Cerebellar cortex (tissue), 1 donor: ENCODE results near the gene NLRP2B.
"Not testable (repeated sequence)": the region's sequence is repeated elsewhere in the genome, so short reads cannot be mapped to it uniquely, and the experiment has no call there.

Experiments used
- DNase-seq: peaks from one replicate; pipeline ENCODE4 v3.0.0-alpha.2; 2015; ENCODE audit warnings: low spot score

Gene NLRP2B

DNA sequence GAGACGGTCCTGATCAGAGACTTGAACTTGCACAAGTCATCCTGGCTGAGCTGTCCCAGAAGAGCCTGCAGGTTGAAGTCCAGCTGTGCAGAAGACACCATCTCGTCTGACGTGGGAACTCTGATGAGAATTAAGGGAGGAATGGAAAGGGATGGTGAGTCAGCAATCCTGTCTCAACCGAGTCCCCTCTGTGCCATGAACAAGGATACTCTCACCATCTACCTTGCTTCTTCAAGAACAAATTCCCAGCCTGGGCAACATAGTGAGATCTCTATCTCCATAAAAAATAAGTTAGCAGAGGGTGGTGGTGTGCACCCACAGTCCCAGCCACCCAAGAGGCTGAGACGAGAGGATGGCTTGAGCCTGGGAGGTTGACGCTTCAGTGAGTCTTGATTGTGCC lies at the start of gene NLRP2B:
Gene NLRP2B (minus strand): TSS at position 101 of the 400 bp plus-strand sequence.
- no peak for DNase-seq

DNA sequence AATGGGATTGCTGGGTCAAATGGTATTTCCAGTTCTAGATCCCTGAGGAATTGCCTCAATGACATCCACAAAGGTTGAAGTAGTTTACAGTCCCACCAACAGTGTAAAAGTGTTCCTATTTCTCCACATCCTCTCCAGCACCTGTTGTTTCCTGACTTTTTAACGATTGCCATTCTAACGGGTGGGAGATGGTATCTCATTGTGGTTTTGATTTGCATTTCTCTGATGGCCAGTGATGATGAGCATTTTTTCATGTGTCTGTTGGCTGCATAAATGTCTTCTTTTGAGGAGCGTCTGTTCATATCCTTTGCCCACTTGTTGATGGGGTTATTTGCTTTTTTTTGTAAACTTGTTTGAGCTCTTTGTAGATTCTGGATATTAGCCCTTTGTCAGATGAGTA lies 45.9 kb upstream of the NLRP2B start:
- DNase-seq, result not testable (repeated sequence)

DNA sequence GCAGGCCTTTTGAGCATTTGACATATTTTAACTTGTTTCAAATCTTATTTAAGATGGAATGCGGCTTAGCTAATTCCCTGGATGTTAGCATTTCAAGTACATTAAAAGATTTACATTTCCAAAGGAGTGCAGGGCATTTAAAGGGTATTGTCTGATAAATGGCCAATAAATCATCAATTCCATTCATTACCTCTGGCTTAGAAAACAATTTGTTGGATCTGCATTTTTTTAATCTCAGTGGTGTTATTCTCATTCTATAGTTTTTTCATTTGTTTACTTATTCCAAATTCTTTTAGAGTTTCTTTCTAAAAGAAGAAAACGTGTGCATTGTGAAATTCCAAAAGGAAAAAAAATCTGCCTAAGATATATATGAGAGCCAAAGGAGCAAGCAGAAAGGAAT lies 1.3 kb upstream of the NLRP2B start:
- DNase-seq, result no peak

DNA sequence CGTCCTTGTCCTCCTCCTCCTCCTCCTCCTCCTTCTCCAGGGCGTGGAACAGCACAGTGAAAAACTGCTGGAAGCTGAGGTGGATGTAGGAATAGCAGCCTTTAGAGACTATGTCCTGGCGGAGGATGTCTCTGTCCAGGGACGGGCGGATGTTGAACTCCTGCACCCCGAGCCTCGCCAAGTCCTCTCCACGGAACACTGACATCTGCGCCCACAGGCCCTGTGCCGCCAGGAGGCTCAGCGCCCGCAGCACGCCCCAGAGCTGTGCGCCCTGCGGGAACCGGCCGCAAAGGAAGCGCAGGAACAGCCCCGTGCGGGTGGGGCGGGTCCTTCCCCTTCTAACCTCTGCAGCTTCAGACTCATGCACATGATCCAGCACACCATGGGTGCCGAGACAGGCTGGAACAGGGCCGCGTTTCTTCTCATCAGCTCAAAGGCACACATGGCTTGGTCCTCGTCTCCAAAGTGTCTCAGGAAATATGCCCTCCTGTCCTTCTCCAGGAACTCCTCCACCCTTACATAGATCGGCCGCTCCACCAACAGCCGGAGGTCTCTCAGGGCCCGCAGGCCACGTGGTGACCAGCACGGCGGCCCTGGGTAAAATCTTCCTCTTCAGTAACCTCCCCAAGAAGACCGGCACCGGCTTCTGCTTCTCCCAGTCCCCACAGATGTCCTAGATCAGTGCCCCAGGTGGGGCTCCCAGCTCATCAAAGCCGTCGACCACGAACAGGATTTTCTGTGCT lies 1.2 kb downstream of the NLRP2B start:
- DNase-seq, result no peak

DNA sequence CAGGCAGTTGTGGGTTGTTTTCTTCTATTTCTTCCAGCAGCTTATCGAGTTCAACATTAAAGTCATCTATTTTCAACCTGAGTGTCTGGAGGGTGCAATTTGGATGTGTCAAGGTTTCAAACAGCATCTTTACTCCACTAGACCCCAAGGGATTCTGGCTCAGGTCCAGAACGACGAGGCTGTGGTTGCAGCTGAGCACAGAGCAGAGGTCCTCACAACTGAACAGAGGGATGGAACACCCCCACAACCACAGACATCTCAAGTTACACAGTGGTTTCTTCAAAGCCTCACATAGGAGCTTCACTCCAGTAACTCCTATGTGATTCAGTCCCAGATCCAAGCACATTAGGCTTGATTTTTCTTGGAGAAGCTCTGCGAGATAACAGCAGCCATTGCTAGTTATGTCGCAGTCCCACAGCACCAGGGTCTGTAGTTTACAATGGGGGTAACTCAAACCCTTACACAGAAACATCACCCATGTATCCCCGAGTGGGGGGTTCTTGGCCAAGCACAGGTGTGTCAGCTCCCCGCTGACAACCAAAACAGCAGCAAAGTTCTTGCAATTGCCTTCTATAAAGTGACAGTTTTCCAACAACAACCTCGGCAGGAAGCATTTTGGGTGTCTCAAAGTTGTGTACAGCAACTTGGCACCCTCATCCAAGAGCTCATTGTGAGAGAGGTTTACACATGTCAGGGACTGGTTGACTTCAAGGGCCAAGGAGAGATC lies 2.8 kb downstream of the NLRP2B start:
- DNase-seq, result no peak

DNA sequence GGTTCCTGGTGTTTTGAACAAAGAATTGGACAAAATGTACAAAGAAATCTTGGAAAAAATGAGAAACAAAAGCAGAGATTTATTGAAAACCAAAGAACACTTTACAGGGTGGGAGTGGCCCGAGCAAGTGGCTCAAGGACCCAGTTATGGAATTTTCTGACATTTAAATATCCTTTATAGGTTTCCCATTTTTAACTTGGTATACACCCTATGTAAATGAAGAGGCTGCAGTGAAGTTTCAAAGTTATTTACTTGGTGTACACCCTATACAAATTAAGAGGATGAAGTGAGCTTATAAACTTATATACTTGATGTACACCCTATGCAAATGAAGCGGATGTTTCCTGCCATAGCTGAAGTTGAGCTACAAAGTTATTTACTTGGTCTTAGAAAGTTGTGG lies 4.7 kb downstream of the NLRP2B start:
- no peak for DNase-seq

DNA sequence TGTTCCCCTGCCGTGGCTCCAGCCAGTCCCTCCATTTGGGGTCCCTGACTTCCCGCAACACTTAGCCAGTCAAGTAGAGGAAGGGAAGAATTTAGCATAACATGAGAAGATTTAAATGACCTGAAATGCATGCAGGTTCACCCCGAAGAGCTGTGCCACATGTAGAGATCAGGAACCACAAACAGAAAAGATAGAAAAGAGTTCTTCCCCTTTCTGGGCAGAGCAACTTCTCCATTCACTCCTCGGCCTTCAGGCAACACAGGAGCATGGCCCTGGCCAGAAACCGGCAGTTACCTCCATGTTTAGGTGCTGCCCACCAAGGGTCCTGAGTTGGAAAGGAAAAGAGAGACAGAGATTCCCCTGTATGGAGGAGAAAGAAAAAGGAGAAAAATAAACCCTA lies 5.2 kb downstream of the NLRP2B start:
- no peak for DNase-seq

DNA sequence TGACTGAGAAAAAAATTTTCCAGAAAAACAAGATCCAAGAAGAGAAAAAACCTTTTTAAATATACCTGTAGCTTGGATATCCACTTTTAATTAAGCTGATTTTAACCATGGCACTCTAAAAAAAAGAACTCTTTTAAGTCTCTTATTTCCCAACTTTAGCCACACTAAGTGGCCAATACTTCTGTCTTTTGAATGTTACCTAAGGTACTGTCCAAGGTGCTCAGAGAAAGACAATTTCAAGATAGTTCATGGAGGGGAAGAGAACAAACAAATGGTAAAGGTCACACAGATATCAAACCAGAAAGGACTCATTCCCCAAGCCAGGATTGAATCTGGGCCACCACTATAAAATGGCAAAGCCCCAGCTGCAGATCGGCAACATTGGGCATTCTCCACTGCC lies 10.1 kb downstream of the NLRP2B start:
- DNase-seq, result no peak

DNA sequence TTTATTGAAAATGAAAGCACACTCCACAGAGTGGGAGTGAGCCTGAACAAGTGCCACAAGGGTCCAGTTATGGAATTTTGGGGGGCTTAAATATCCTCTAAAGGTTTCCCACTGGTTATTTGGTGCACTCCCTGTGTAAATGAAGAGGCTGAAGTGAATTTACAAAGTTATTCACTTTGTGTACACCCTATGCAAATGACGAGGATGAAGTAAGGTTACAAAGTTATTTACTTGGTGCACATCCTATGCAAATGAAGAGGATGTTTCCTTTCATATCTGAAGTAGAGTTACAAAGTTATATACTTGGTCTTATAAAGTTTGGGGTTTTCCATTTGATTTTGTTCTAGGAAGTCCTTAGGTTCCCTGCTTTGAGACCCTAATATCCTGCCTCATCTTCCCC lies 13.1 kb downstream of the NLRP2B start:
- DNase-seq, result no peak

DNA sequence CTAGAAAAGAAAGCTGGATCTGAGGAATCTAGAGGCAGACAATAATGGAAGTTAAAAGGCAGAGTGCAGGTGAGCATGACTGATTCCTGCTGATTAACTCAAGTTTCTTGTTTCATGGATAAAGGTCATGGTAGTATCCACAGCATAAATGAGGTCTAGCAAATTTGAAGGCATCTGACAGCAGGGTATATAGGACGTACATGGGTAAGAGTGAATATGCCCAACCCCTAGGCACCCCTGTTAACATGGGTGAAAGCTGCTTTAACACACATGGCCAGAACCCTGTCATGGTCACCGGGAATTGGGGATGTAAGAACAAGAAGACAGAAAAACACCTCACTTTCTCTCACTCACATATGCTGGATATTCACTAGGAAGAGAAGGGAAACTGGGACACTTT lies 25.0 kb downstream of the NLRP2B start:
- no peak for DNase-seq

DNA sequence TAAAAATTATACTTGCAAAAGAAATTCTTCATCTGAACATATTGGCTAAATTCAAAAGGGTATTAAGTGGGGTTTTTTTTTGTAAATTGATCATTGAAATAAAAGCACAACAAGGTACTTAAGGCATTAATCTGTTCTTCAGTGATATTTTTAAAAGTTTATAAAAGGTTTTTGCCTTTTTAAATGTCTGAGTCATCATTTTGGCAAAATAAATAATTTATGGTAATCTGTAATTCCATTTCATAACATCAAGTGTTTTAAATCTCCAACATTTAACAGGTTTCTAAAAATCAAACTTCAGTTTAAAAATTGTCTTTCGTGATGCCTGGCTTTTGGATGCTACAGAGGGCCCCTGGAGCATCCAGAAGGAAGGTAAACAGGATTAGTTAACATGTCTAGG lies 27.4 kb downstream of the NLRP2B start:
- no peak for DNase-seq

DNA sequence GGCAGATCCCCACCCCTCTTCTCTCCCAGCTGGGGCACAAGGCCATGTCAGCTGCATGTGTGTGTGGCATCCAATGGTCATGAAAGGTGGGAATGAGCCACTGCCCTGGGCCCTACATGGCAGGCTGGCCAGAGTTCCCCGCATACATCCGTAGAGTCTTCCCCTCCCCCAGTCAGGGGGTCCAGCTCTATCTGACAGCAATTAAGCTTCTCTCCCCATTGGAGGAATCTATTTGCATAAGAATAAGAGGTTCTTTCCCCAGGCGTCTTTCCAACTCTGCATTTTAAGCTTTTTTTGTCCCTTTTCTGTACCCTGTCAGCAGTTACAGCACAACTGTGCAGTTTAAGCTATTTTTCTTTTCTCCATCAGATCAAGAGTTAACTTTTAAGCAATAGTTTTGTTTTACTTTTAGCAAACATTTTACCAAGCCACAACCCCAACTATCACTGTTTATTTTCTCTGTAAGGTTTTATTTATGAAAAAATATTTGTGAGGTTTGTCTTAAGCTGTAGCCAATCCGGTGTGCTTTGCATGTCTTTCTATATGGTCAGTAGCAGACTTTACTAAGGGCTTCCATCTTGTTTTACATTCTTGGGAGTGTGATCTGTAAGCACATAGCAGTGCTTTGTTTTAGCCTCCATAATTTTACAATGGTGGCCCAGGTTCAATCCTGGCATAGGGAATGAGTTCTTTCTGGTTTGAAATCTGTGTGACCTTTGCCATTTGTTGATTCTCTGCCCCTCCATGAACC lies 28.7 kb downstream of the NLRP2B start:
- no peak for DNase-seq

DNA sequence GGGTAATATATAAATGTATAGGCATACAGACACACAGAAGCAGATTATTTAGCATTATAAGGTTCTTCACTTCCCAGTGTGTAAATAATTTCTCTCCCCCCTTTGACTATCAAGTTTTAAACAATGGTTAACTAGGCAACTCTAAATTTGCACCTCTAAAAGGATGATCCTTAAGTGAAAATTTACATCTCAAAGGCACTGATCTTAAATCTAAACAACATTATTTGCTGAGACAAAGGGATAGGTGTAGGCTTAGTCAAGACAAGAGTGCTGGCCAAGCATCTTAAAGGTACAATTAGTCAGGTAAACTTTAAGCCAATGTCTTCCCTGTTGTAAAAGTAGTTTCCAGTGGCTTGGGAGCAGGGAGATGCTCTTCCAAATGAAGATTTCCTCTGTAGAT lies 33.0 kb downstream of the NLRP2B start:
- DNase-seq, result no peak

DNA sequence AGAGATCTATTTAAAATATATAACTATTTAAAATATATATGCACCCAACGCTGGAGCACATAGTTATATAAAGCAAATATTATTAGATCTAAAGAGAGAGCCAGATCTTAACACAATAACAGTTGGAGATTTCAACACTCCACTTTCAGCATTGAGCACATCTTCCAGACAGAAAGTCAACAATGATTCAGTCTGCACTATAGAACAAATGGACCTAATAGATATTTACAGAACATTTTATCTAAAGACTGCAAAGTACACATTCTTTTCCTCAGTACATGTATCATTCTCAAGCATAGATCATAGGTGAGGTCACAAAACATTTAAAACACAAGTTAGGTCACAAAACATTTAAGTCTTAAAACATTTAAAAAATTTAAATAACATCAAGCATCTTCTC lies 36.4 kb downstream of the NLRP2B start:
- no peak for DNase-seq

DNA sequence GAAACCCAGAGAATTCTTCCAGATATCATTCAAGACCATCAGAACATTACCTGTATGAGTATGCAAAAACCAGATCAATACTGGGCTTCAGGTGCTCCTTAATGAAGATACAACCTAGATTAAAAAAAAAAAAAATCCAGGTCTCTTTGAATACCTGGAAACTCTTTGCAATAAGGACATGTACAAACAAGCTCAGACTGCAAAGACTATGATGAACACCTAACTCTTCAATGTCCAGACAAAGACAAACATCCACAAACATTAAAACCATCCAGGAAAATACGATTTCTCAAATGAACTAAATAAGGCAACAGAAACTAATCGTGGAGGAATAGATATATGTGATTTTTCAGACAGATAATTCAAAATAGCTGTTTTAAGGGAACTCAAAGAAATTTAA lies 38.7 kb downstream of the NLRP2B start:
- no peak for DNase-seq

DNA sequence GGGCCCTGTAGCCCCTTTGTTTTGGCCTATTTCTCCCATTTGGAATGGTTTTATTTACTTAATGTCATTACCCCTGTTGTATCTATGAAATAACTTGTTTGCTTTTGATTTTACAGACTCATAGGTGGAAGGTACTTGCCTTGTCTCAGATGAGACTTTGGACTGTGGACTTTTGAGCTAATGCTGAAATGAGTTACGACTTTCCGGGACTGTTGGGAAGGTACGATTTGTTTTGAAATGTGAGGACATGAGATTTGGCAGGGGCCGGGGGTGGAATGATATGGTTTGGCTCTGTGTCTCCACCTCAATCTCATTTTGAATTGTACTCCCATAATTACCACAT lies 39.4 kb downstream of the NLRP2B start:
- DNase-seq, result no peak

DNA sequence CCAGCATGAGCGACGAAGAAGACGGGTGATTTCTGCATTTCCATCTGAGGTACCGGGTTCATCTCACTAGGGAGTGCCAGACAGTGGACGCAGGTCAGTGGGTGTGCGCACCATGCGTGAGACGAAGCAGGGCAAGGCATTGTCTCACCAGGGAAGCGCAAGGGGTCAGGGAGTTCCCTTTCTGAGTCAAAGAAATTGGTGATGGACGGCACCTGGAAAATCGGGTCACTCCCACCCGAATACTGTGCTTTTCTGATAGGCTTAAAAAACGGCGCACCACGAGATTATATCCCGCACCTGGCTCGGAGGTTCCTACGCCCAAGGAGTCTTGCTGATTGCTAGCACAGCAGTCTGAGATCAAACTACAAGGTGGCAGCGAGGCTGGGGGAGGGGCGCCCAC lies 50.6 kb downstream of the NLRP2B start:
- DNase-seq, result not testable (repeated sequence)
